H9 (cell line): Measurements from ENCODE around the gene BEST4. TPM values are rescaled to one million over a fixed set of nuclear protein-coding genes. Genes with fewer than 3 reads are reported as not detected.

ENCODE experiments used
- DNase-seq: peaks from one replicate; pipeline ENCODE4 v3.0.0-alpha.2; 2017
- H2AFZ ChIP-seq: one replicate; pipeline ENCODE4 v1.6.1; 2013; ENCODE audit warnings: mild to moderate bottlenecking, low read length, control low read depth, moderate library complexity
- H2AK5ac ChIP-seq: 2 replicates; pipeline ENCODE4 v1.6.1; 2013; ENCODE audit warnings: low read length, control low read depth, mixed read lengths; ENCODE audit not compliant: insufficient read length
- H2BK120ac ChIP-seq: one replicate; pipeline ENCODE4 v1.6.1; 2013; ENCODE audit warnings: low read depth, mild to moderate bottlenecking, low read length, control low read depth, inconsistent platforms; ENCODE audit not compliant: poor library complexity, severe bottlenecking
- H2BK12ac ChIP-seq: 2 replicates; pipeline ENCODE4 v1.6.1; 2013; ENCODE audit warnings: low read length, control low read depth, mixed read lengths, low read depth; ENCODE audit not compliant: insufficient read length
- H2BK15ac ChIP-seq: 2 replicates; pipeline ENCODE4 v1.6.1; 2013; ENCODE audit warnings: low read depth, low read length, control low read depth
- H2BK20ac ChIP-seq: one replicate; pipeline ENCODE4 v1.6.1; 2013; ENCODE audit warnings: low read depth, mild to moderate bottlenecking, low read length, control low read depth, inconsistent platforms; ENCODE audit not compliant: poor library complexity, severe bottlenecking
- H2BK5ac ChIP-seq: 2 replicates; pipeline ENCODE4 v1.6.1; 2013; ENCODE audit warnings: low read length, control low read depth, mixed read lengths; ENCODE audit not compliant: insufficient read length
- H3K14ac ChIP-seq: 2 replicates; pipeline ENCODE4 v1.6.1; 2013; ENCODE audit warnings: low read length, control low read depth; ENCODE audit not compliant: insufficient read depth
- H3K18ac ChIP-seq: 2 replicates; pipeline ENCODE4 v1.6.1; 2013; ENCODE audit warnings: low read depth, mild to moderate bottlenecking, mixed read lengths, low read length, control low read depth; ENCODE audit not compliant: insufficient read length
- H3K23ac ChIP-seq: 2 replicates; pipeline ENCODE4 v1.6.1; 2013; ENCODE audit warnings: low read length, control low read depth, mixed read lengths, low read depth; ENCODE audit not compliant: insufficient read length
- H3K23me2 ChIP-seq: 2 replicates; pipeline ENCODE4 v1.6.1; 2013; ENCODE audit warnings: low read depth, mild to moderate bottlenecking, mixed read lengths, low read length, control low read depth; ENCODE audit not compliant: insufficient read length, poor library complexity, severe bottlenecking
- H3K27ac ChIP-seq: 2 replicates; pipeline ENCODE4 v1.5.1; 2013; ENCODE audit warnings: low read length, control low read depth, mixed read lengths, low read depth; ENCODE audit not compliant: insufficient read length
- H3K27me3 ChIP-seq: 2 replicates; pipeline ENCODE4 v1.6.1; 2013; ENCODE audit warnings: low read length, control low read depth, inconsistent platforms; ENCODE audit not compliant: insufficient read depth
- H3K4ac ChIP-seq: 2 replicates; pipeline ENCODE4 v1.6.1; 2013; ENCODE audit warnings: low read depth, mild to moderate bottlenecking, control low read depth, inconsistent platforms, low read length, moderate library complexity
- H3K4me1 ChIP-seq: 2 replicates; pipeline ENCODE4 v1.6.1; 2013; ENCODE audit warnings: low read length, control low read depth, inconsistent platforms; ENCODE audit not compliant: insufficient read depth
- H3K4me2 ChIP-seq: 2 replicates; pipeline ENCODE4 v1.6.1; 2013; ENCODE audit warnings: low read length, control low read depth, mixed read lengths; ENCODE audit not compliant: insufficient read length, insufficient read depth
- H3K56ac ChIP-seq: 2 replicates; pipeline ENCODE4 v1.6.1; 2013; ENCODE audit warnings: low read depth, mild to moderate bottlenecking, mixed read lengths, low read length, control low read depth; ENCODE audit not compliant: insufficient read length
- H3K79me1 ChIP-seq: 2 replicates; pipeline ENCODE4 v1.6.1; 2013; ENCODE audit warnings: low read depth, mild to moderate bottlenecking, moderate library complexity, low read length, control low read depth, inconsistent platforms; ENCODE audit not compliant: insufficient read depth, poor library complexity, severe bottlenecking
- H3K79me2 ChIP-seq: 2 replicates; pipeline ENCODE4 v1.6.1; 2013; ENCODE audit warnings: low read length, control low read depth, inconsistent platforms; ENCODE audit not compliant: insufficient read depth
- H3K9ac ChIP-seq: 2 replicates; pipeline ENCODE4 v1.6.1; 2013; ENCODE audit warnings: low read length, control low read depth, mixed read lengths; ENCODE audit not compliant: insufficient read length; ENCODE audit errors: extremely low read depth
- H3K9me3 ChIP-seq: one replicate; pipeline ENCODE4 v1.6.1; 2013; ENCODE audit warnings: low read depth, low read length, inconsistent platforms; ENCODE audit not compliant: control insufficient read depth
- H3T11ph ChIP-seq: one replicate; pipeline ENCODE4 v1.6.1; 2013; ENCODE audit warnings: mild to moderate bottlenecking, low read length, control low read depth, inconsistent platforms
- H4K20me1 ChIP-seq: one replicate; pipeline ENCODE4 v1.6.1; 2013; ENCODE audit not compliant: control insufficient read depth, insufficient read length, insufficient read depth
- H4K5ac ChIP-seq: 2 replicates; pipeline ENCODE4 v1.6.1; 2013; ENCODE audit warnings: low read depth, mild to moderate bottlenecking, mixed read lengths, low read length, control low read depth; ENCODE audit not compliant: insufficient read length
- H4K8ac ChIP-seq: replicated peaks from 2 replicates; pipeline ENCODE4 v1.6.1; 2013; ENCODE audit warnings: low read length, control low read depth, mixed read lengths, low read depth; ENCODE audit not compliant: insufficient read length
- H4K91ac ChIP-seq: 2 replicates; pipeline ENCODE4 v1.6.1; 2013; ENCODE audit warnings: low read depth, mild to moderate bottlenecking, moderate library complexity, mixed read lengths, low read length, control low read depth; ENCODE audit not compliant: insufficient read length
- H3K27ac Mint-ChIP-seq, 3 experiments: 2 replicates in 2 of 3; 3 replicates in 1 of 3; pipeline ENCODE4 v1.8.0; 2020 to 2021; ENCODE audit warnings: mixed read lengths in 3 of 3, mild to moderate bottlenecking in 1 of 3, moderate library complexity in 1 of 3
- H3K27me3 Mint-ChIP-seq: 2 replicates; pipeline ENCODE4 v1.8.0; 2021; ENCODE audit warnings: low read depth, mild to moderate bottlenecking, moderate library complexity, mixed read lengths
- H3K36me3 Mint-ChIP-seq, 3 experiments: 2 replicates in 2 of 3; 3 replicates in 1 of 3; pipeline ENCODE4 v1.8.0; 2020 to 2021; ENCODE audit warnings: low read depth in 3 of 3, mixed read lengths in 3 of 3; ENCODE audit not compliant: insufficient read depth in 1 of 3
- H3K4me1 Mint-ChIP-seq, 2 experiments: 2 replicates each; pipeline ENCODE4 v1.8.0; 2020; ENCODE audit warnings: mixed read lengths in 2 of 2
- H3K4me3 Mint-ChIP-seq, 2 experiments: 2 replicates in 1 of 2; 3 replicates in 1 of 2; pipeline ENCODE4 v1.8.0; 2020 to 2021; ENCODE audit warnings: mild to moderate bottlenecking in 2 of 2, mixed read lengths in 2 of 2, moderate library complexity in 1 of 2
- H3K9me3 Mint-ChIP-seq, 2 experiments: 2 replicates in 1 of 2; 3 replicates in 1 of 2; pipeline ENCODE4 v1.8.0; 2020; ENCODE audit warnings: mild to moderate bottlenecking in 2 of 2, mixed read lengths in 2 of 2, moderate library complexity in 1 of 2
- WGBS: extraction: QIAGEN DNeasy Blood & Tissue Kit; methylation state at CpG from one replicate; pipeline ENCODE4 v1.1.7; 2013; ENCODE audit warnings: missing lambda C conversion rate, low lambda C conversion rate, mixed read lengths; ENCODE audit not compliant: insufficient read length; ENCODE audit errors: extremely low coverage; 5-methylcytosine and 5-hydroxymethylcytosine counted together
- total RNA-seq: library from RNA; stranded (reverse); gene quantifications from 2 replicates; pipeline ENCODE4 v1.2.1, GENCODE V29; 2021
- TF ChIP-seq, protein P1 (sequence below): fragments of 200-600 bp; sonication (generic); conservative IDR thresholded peaks from 3 replicates; pipeline ENCODE4 v1.8.0; 2021; ENCODE audit warnings: antibody characterized with exemption, mild to moderate bottlenecking

BEST4 gene
- total RNA-seq, 1 experiment from 2014 or later: 1.1 TPM

DNA sequence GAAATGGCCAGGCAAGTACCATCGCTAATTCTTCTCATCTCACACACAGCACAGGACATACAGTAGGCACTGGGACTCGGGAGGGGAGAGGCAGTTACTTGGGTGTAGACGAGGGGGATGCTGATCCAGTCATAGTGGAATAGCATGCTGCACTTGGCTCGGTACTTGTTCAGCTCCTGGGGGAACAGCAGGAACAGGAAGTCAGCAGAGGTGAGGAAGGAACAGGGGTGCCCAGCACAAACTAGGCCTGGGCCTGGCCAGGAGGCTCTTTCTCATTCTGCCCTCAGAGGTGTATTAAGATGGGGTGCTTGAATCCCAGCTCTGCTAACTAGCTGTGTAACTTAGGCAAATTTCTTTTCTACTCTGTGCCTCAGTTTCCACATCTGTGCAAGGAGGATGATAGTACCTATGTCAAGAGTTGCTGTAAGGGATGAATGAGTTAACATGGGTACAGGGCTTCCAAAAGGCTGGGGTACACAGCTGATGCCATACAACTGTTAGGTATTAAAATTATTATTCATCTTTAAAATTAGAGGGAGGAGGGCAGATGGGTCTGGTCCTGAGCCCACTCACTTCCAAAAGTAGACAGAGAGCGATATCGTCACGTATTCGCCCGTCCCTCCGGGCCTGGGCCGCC, 2.4 kb downstream of the BEST4 start:
- no peak overlapping the region for H3K23ac ChIP-seq
- no peak overlapping the region for H2AFZ ChIP-seq
- H3K4me2 ChIP-seq: peak overlapping the region; percentile 51
- H3K18ac ChIP-seq: peak overlapping the region; percentile 58
- H3K56ac ChIP-seq: no peak overlapping the region
- peak overlapping the region; percentile 62 to 76; a peak in 4 of 5 replicates for H3K4me3 Mint-ChIP-seq
- no peaks in the 10 kb centered on the region for H4K20me1 ChIP-seq
- H4K5ac ChIP-seq: no peak overlapping the region
- no peak for DNase-seq
- no peak overlapping the region for H2BK20ac ChIP-seq
- no peaks in the 10 kb centered on the region for H3K4me1 ChIP-seq
- no peak overlapping the region for H2BK15ac ChIP-seq
- no CpG with 5 or more reads among the region's 11 CpGs for WGBS
- no peak overlapping the region for H3K4ac ChIP-seq
- H3K9me3 Mint-ChIP-seq: no peaks in the 10 kb centered on the region; a peak in 1 of 5 replicates
- TF ChIP-seq, protein P1, sequence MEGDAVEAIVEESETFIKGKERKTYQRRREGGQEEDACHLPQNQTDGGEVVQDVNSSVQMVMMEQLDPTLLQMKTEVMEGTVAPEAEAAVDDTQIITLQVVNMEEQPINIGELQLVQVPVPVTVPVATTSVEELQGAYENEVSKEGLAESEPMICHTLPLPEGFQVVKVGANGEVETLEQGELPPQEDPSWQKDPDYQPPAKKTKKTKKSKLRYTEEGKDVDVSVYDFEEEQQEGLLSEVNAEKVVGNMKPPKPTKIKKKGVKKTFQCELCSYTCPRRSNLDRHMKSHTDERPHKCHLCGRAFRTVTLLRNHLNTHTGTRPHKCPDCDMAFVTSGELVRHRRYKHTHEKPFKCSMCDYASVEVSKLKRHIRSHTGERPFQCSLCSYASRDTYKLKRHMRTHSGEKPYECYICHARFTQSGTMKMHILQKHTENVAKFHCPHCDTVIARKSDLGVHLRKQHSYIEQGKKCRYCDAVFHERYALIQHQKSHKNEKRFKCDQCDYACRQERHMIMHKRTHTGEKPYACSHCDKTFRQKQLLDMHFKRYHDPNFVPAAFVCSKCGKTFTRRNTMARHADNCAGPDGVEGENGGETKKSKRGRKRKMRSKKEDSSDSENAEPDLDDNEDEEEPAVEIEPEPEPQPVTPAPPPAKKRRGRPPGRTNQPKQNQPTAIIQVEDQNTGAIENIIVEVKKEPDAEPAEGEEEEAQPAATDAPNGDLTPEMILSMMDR: no peak
- no peak overlapping the region for H3K27ac ChIP-seq
- no peak overlapping the region; the same call in 1 of the 2 replicates for H3K14ac ChIP-seq
- H3K4me1 Mint-ChIP-seq: peaks cover 26 to 36% of the 10 kb centered on the region in 2 experiments
- peaks cover 0 to 18% (median 5%) of the 10 kb centered on the region in 3 experiments; a peak in 5 of 7 replicates for H3K36me3 Mint-ChIP-seq
- no peak overlapping the region for H3K9ac ChIP-seq
- no peaks in the 10 kb centered on the region for H3K79me2 ChIP-seq
- H3K27me3 Mint-ChIP-seq: peaks cover 12% of the 10 kb centered on the region
- H3K79me1 ChIP-seq: no peaks in the 10 kb centered on the region
- H3T11ph ChIP-seq: no peak overlapping the region
- no peak overlapping the region for H4K8ac ChIP-seq
- no peak overlapping the region for H2BK120ac ChIP-seq
- H3K27me3 ChIP-seq: no peaks in the 10 kb centered on the region
- H3K23me2 ChIP-seq: peaks cover 9% of the 10 kb centered on the region
- H4K91ac ChIP-seq: no peak overlapping the region
- H3K9me3 ChIP-seq: no peaks in the 10 kb centered on the region
- no peak overlapping the region for H2BK5ac ChIP-seq
- H2AK5ac ChIP-seq: no peak overlapping the region
- H2BK12ac ChIP-seq: no peak overlapping the region
- H3K27ac Mint-ChIP-seq: no peak overlapping the region
